ENCODE data around the gene RETN.
"Not testable (repeated sequence)": the region's sequence is repeated elsewhere in the genome, so short reads cannot be mapped to it uniquely, and the experiment has no call there.

RETN gene

GRCh38 chr19:7638802-7639465, 29.9 kb upstream of the RETN start:
- TF ChIP-seq CTCF (IDR thresholded peaks at IDR 0.05; ENCODE audit: low read depth, low read length): no peak
- no peak for DNase-seq (ENCODE audit: low read depth in 2 of 2)
- no peak overlapping the region for H3K4me3 ChIP-seq (replicated peaks in 1 of 2; ENCODE audit: low read depth in 2 of 2, low read length in 2 of 2)

- no peak for DNase-seq (ENCODE audit: low read depth in 2 of 2)
- TF ChIP-seq CTCF (IDR thresholded peaks at IDR 0.05; ENCODE audit: low read depth, low read length): no peak
These were observed 28.9 kb upstream of the RETN start for GRCh38 chr19:7639863-7640348.

GRCh38 chr19:7640803-7641202, 28.0 kb upstream of the RETN start:
- TF ChIP-seq CTCF (IDR thresholded peaks at IDR 0.05; ENCODE audit: low read depth, low read length): no peak
- DNase-seq (ENCODE audit: low read depth in 2 of 2): no peak
- no peak overlapping the region for H3K4me3 ChIP-seq (replicated peaks in 1 of 2; ENCODE audit: low read depth in 2 of 2, low read length in 2 of 2)

More at GRCh38 chr19:7639863-7640348, 28.9 kb upstream of the RETN start:
- no peak overlapping the region for H3K4me3 ChIP-seq (replicated peaks in 1 of 2; ENCODE audit: low read depth in 2 of 2, low read length in 2 of 2)

GRCh38 chr19:7641290-7642276, 27.3 kb upstream of the RETN start:
- no peak for TF ChIP-seq CTCF (IDR thresholded peaks at IDR 0.05; ENCODE audit: low read depth, low read length)
- no peak for DNase-seq (ENCODE audit: low read depth in 2 of 2)
- H3K4me3 ChIP-seq (replicated peaks in 1 of 2; ENCODE audit: low read depth in 2 of 2, low read length in 2 of 2): no peak overlapping the region

GRCh38 chr19:7642295-7643030, 26.4 kb upstream of the RETN start:
- TF ChIP-seq CTCF (IDR thresholded peaks at IDR 0.05; ENCODE audit: low read depth, low read length): no peak

GRCh38 chr19:7643031-7643415, 25.8 kb upstream of the RETN start:
- TF ChIP-seq CTCF (IDR thresholded peaks at IDR 0.05; ENCODE audit: low read depth, low read length): no peak
- H3K4me3 ChIP-seq (replicated peaks in 1 of 2; ENCODE audit: low read depth in 2 of 2, low read length in 2 of 2): no peak overlapping the region
- DNase-seq (ENCODE audit: low read depth in 2 of 2): no peak

More at GRCh38 chr19:7642295-7643030, 26.4 kb upstream of the RETN start:
- no peak for DNase-seq (ENCODE audit: low read depth in 2 of 2)
- H3K4me3 ChIP-seq (replicated peaks in 1 of 2; ENCODE audit: low read depth in 2 of 2, low read length in 2 of 2): no peak overlapping the region

GRCh38 chr19:7643629-7644549, 25.0 kb upstream of the RETN start:
- not testable (repeated sequence) for DNase-seq (ENCODE audit: low read depth in 2 of 2); H3K4me3 ChIP-seq (replicated peaks in 1 of 2; ENCODE audit: low read depth in 2 of 2, low read length in 2 of 2)
